Endometrial microvascular endothelial cells (primary cell): ENCODE data around the gene ZNF683. TPM values are rescaled to one million over a fixed set of nuclear protein-coding genes. Genes with fewer than 3 reads are reported as not detected.
"Not testable (repeated sequence)": the region's sequence is repeated elsewhere in the genome, so short reads cannot be mapped to it uniquely, and the experiment has no call there.

Experiments
- in situ Hi-C: cut with HindIII; loops from 2 replicates; pipeline ENCODE4 v1.10.0; 2017; ENCODE audit warnings: low sequenced_read_pairs, low pct_unique_long_range_greater_than_20kb; ENCODE audit errors: inconsistent ontology term
- total RNA-seq: library from RNA; depleted of rRNA; stranded (reverse); fragments of >200 nt; gene quantifications from one replicate; pipeline ENCODE4 v1.2.3, GENCODE V29; 2015; ENCODE audit errors: inconsistent ontology term

The ZNF683 gene
- total RNA-seq, 1 donor from 2014 or later: not detected

GRCh38 chr1:26346274-26347033, 26.1 kb downstream of the ZNF683 start:
- in situ Hi-C loops: no loop called here

- in situ Hi-C loops: no loop called here
Observed at GRCh38 chr1:26345718-26346117, 26.8 kb downstream of the ZNF683 start.

- in situ Hi-C loops: no loop called here
Observed at GRCh38 chr1:26344147-26344920, 28.2 kb downstream of the ZNF683 start.

GRCh38 chr1:26340047-26340481, 32.5 kb downstream of the ZNF683 start:
- in situ Hi-C loops: no loop called here

GRCh38 chr1:26338670-26339069, 33.9 kb downstream of the ZNF683 start:
- in situ Hi-C loops: no loop called here

- in situ Hi-C loops: no loop called here
Observed at GRCh38 chr1:26337625-26338024, 34.9 kb downstream of the ZNF683 start.

- in situ Hi-C loops: no loop called here
Observed at GRCh38 chr1:26337206-26337535, 35.4 kb downstream of the ZNF683 start.

- in situ Hi-C loops: no loop called here
Observed at GRCh38 chr1:26336477-26337205, 35.9 kb downstream of the ZNF683 start.

GRCh38 chr1:26335774-26336476, 36.6 kb downstream of the ZNF683 start:
- in situ Hi-C loops: no loop called here

GRCh38 chr1:26333312-26333711, 39.2 kb downstream of the ZNF683 start:
- in situ Hi-C loops: not testable (repeated sequence)

GRCh38 chr1:26330276-26330675, 42.3 kb downstream of the ZNF683 start:
- in situ Hi-C loops: no loop called here

GRCh38 chr1:26329380-26329779, 43.2 kb downstream of the ZNF683 start:
- in situ Hi-C loops: not testable (repeated sequence)

- in situ Hi-C loops: no loop called here
Observed at GRCh38 chr1:26328597-26328996, 44.0 kb downstream of the ZNF683 start.

- in situ Hi-C loops: no loop called here
Observed at GRCh38 chr1:26327956-26328362, 44.6 kb downstream of the ZNF683 start.

GRCh38 chr1:26324550-26324949, 48.0 kb downstream of the ZNF683 start:
- in situ Hi-C loops: no loop called here

- in situ Hi-C loops: no loop called here
Observed at GRCh38 chr1:26323382-26323781, 49.2 kb downstream of the ZNF683 start.

GRCh38 chr1:26322042-26322331, 50.6 kb downstream of the ZNF683 start:
- in situ Hi-C loops: no loop called here

GRCh38 chr1:26321315-26322041, 51.1 kb downstream of the ZNF683 start:
- in situ Hi-C loops: no loop called here

GRCh38 chr1:26320896-26321295, 51.7 kb downstream of the ZNF683 start:
- in situ Hi-C loops: no loop called here
